Stimulated activated CD4-positive, alpha-beta T cell treated with anti-CD3 and anti-CD28 coated beads, Interleukin-12 subunit alpha, Interleukin-12 subunit beta, amount 100 ng/mL, for 24 hours (primary cell): Measurements from ENCODE around the gene PTGER3.

Experiments
- DNase-seq, 2 experiments: peaks; one replicate each; pipeline ENCODE4 v3.0.0-alpha.2; 2020; ENCODE audit warnings: low read depth in 2 of 2

Gene PTGER3

DNA sequence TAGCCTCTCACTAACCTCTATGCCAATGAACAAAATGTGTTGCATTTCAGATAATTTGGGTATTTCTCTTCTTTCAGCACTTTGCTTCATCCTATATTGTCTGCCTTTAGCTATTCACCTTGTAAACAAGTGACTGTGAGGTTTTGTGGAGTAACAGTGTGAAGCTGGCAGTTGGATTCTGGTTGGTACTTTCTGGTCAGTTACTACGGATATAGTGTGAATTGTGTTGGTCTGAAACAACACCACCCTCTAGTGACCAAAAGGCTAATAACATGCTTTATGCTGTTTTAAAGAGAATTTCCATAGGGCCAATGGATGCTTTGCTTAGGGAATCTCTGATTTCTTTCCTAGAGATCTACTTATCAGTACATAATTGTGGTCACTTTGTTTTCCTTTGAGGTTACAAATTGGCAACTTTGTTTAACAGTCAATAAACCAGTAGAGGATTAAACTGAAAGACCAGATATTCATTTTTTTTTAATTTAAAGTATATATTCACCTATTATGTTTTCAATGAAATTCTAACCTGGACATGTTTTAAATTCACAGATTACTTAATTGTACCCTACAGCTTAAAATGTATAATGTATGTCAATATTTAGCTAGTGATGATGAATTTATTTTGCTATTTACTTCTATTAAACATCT, 2.5 kb upstream of the PTGER3 start:
- no peak for DNase-seq

DNA sequence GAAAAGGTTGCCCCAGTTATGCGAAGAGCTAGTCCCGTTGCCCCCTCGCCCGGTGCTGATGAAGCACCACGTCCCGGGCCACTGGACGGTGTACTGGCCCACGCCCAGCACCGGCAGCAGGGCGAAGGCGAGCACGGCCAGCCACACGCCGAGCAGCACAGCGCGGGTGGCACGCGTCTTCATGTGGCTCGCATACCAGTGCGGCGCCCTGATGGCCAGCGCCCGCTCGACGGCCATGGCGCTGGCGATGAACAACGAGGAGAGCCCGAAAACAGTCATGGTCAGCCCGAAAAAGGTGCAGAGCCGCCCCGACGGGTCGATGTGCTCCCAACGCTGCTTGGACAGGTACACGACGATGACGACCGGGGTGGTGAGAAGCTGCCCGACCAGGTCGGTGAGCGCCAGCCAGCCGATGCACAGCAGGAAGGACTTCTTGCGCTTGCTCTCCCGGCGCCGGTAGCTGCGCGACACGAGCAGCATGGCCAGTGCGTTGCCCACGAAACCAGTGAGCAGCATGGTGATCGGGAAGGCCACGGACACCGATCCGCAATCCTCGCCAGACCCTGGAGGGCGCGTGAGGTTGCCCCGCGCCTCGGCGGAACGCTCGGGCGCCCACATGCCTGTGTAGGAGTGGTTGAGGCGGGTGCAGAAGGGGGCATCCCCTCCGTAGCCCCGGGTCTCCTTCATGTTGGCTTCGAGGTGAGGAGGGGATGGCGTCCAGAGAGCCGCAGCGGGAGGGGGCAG, 553 bp downstream of the PTGER3 start:
- no peak for DNase-seq

DNA sequence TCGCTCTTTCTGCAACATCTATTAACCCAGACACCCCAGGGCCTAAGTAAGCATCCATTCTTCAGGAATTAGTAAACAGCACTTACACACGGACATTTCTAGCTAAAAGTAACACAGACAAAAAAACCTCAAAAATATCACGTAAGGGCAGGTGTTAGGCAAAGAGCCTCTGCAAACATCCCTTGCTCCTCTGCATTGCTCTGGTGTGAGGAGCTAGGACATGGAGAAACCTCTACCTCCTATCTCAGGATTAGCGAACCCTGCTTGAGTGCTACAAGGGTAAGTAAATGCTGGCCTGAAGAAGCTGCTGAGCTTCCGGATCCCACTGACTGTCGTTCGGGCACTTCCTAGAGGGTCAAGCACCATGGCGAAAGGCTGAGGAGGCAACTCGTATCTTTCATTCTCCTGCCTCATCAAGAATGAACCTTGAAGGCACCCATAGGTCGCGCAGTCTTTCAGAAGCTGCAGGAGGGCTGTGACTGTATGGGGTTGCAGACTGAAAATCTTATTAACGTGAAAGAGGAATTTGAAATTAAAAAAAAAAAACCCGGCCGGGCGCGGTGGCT, 2.1 kb downstream of the PTGER3 start:
- DNase-seq, result no peak

DNA sequence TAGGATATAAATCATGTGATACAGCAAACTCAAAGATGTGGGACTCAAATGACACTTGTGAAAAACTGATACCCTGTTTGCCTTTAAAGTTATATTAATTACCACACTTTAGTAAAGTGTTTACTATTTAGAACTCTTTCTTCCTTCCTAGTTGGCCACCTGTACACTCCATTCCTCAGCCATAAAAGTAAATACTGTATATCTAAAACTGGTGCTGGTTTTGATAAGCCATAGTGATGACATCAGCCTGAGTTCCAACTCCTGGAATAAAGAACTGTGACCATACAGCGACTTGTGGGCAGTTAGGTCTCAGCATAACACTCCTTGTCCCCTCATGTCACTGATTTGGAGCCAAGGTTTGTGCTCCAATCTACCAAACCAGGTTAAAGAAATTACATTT, 2.8 kb downstream of the PTGER3 start:
- DNase-seq, result no peak

DNA sequence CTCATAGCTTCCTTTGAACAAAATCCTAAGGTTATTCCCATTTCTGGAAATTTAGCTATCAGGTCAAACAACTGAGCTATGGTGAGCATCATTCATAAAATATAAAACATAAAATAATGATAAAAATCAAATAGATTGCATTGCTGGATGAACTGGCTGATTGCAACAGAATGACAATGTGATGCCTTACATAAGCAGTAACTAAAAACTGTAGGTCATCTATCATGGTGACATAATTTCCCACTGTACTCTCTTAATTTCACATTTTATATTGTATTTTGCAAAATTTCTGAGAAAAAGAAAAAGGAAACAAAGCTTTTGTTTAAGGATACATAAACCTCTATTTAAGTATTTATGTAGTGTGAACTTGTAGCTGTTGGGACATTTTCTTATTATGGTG, 4.6 kb downstream of the PTGER3 start:
- DNase-seq, result no peak

DNA sequence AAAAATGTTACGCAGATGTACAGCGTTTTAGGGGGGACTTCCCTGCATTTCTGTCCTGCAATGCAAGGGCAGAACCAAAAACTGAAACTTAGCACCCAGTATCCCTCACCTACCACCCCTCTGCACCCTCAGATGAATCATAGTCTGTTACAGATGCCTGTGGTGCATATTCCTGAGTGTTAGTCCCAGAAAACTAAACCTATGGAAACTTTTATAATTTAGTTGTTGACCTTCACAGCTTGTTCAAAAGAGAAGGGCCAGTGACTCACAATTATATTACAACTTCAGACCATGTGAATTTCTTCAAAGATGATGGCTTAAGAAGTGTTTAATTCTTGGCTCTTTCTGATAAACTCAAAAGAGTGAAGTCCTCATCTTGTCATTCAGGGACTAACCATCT, 5.8 kb downstream of the PTGER3 start:
- DNase-seq, result no peak

DNA sequence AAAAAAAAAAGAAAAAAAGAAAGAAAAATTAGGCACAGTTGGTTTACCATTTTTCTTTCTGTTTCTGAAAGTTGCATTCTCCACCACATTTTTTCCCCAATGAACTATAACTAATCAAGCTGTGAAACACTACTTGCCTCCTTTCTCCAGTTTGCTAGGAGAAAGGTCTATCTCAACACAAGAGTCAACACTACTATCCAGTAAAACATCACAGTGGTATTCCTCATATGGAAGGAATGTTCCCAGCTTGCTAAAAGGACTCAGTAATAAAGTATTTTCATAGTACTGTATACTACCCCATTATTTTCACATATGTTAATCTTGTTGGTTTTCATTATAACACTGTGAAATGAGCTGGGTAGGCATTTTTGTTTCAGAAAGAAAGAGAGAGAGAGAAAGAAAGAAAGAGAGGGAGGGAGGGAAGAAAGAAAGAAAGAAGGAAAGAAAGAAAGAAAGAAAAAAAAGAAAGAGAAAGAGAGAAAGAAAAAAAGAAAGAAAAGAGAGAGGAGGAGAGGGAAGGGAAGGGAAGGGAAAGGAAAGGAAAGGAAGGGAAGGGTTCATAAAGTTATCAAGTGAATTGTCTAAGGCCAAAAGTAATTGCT, 7.9 kb downstream of the PTGER3 start:
- DNase-seq, result no peak

DNA sequence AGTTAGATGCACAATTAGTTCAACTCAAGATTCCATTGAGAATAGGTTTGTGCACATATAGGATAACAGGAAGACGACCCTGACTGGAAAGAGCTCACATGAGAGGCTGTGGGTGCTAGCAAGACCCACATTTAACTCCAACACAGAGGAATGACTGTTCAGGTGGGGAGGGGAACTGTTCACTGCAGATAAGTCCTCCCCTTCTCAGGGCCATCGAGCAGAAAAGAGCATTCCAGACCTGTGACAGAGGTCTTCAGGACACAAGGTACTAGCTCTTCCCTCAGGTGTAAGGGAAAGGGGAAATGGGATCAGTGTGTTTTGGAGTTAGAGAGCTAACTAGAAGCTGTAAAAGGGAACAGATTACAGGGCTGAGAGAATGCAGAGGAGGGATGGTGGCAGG, 8.7 kb downstream of the PTGER3 start:
- no peak for DNase-seq

DNA sequence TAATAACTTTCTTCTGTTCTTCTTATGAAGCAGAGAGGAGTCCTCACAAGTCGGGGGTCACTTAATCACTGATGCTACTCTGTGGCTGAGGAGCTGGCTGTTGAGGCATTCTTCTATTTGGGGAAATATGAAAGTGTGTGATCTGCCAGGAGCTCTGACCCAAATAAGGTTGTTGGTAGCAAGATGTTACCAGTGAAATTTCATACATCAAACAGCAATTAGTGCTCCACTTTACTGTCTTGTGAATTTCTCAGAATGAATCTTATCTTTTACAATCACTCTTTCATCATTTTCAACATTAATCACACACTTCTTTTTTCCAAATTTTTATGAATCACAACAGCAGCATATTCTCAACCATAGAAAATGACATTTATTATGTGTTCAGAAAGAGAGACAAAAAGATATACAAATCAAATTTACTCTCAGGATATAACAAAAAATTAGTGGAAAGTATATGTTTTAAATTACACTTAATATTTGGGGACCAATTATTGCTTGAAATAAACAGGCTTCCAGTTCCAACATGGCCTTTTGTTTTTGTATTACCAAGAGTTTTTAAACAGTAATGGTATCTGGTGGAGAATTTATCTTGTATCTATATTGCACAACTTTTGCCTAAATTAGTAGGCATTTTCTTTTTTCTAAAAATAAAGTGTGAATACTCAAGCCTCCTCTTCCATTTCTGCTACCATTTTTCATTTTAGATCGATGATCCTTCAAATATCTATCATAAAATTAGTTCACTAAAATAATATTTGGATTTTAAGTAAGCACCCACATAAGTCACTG, 9.6 kb downstream of the PTGER3 start:
- DNase-seq, result no peak

DNA sequence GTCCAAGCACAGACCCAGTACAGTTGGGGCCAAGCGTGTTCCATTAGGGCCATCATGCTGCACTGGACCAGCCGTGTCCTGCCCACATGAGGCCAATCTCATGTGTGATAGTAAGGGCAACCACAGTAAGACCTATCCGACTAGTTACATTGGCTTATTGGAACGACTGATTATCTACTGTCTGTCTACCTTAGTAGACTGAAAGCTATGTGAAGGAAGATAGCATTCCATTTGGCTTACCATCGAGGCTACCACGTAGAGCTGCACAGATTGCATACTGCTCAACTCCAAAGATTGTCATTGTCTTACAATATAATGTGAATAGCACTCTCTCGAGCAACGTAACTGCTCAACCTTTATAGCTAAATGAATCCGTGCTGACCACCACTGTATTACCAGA, 10.6 kb downstream of the PTGER3 start:
- no peak for DNase-seq

DNA sequence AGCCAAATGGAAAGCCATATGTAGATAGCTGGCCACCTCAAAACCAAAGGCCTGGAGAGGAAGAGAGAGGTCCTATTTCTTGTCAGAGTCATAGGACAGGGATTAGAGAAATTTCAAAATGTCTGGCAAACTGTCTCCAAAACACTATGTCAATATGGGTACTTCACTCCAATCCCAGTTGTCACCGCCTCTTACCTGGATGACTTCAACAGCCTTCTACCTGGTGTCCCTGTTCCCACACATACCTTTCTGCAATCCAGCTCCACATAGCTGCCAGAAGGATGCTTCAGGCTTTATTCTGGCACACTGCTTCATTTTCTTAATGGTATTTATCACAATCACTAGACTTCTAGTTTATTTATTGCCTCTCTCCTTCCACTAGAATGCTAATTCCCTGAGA, 14.5 kb downstream of the PTGER3 start:
- no peak for DNase-seq

DNA sequence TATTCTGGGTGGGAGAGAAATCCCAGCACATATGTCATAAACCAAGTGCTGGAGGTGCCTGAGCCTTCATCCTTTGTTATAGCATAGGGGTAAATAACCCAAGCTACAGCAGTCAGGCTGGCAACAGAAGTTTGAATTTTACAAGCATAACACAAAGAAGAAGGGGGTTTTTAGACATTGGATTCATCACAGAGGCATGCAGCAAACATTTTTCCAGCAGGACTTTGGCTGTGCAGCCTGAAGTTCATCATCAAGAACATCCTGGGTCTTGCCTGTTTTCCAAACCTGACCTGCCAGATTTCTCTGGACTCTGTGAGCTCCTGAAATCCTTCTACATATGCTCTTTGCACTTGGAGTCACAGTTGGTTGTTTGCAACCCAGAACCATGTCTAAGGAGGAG, 16.2 kb downstream of the PTGER3 start:
- no peak for DNase-seq

DNA sequence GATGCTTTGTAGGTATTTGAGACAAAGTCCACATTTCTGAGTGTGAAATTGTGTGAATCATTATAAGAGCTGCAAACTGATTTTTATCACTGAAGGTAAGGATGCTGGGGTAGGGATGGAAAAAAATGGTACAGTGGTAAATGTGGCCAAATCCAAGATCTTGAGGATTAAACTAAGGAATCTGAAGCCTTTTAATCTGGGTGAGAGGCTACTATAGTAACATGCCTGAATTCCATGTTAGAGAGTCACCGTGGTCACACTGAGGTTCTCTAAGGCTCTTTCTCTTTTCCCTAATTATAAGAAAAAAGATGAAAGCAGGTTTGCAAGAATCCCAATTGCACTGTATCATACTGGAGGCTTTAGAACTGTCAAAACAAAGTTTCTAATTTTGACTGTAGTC, 17.6 kb downstream of the PTGER3 start:
- DNase-seq, result no peak

DNA sequence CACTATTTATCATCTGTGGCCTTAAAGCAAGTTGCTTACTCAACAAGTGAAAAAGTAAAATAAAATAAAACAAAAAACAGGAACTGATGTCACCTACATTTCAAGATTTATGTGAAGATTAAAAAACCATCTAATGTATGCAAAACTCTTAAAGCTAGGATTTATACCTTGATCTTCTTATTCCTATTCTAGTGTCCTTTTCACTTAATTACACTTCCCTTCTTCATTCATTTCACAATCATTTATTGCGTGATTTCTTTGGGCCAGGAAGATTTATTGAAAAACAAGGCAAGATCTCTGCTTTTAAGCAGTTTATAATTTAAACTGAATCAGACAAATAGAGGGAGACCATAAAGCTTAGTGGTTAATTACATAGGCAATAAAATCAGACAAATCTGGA, 18.6 kb downstream of the PTGER3 start:
- DNase-seq, result no peak

DNA sequence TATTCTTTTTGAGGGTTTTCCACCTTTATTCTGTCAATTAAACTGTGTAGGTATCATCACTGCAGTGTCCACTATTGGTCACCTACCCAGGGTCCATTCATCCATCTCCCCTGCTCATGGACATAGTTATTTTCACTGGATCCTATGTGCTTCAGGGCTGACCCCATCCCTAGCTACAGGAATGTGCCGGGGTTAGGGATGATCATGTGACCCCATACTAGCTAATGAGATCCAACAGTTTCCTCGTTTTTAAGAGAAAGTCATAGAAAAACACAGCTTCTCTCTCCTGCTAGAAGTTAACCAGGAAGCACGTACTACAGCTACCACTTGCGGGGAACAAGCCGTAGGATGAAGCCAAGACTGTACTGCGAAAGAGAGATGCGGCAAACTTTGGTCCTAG, 19.6 kb downstream of the PTGER3 start:
- DNase-seq, result no peak

DNA sequence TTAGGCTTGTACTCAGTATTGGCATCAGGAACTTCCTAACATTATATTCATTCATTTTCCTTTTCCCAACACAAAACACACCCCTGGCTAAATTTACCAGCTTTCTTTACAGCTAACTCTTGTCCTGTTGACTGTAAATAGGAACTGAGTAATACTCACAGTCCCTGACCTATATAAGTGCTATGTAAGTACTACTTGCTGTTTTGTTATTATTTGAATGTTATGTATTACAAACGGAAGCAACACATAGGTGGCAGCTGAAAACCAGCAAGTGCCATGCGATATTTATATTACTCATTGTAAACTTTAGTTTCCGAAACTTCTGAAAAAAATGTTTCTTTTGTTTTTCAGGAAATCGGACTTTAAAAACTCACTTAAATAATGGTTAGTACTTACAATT, 21.5 kb downstream of the PTGER3 start:
- DNase-seq, result no peak

DNA sequence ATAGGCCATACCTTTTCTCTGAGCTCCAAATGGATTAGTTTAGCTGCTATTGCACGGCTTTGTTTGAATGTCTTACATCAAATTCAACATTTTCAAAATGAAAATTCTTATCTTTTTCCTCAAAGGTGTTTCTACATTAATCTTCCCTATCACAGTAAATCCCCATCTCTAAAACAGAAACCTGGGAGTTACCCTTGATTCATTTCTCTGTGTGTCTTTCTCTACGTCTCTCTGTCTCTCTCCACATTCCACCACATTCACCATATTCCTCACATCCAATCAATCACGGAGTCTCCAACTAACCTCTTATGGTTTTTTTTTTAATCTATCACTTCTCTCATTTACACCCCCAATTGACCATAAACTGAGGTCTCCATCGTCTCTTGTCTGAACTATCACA, 24.1 kb downstream of the PTGER3 start:
- DNase-seq, result no peak

DNA sequence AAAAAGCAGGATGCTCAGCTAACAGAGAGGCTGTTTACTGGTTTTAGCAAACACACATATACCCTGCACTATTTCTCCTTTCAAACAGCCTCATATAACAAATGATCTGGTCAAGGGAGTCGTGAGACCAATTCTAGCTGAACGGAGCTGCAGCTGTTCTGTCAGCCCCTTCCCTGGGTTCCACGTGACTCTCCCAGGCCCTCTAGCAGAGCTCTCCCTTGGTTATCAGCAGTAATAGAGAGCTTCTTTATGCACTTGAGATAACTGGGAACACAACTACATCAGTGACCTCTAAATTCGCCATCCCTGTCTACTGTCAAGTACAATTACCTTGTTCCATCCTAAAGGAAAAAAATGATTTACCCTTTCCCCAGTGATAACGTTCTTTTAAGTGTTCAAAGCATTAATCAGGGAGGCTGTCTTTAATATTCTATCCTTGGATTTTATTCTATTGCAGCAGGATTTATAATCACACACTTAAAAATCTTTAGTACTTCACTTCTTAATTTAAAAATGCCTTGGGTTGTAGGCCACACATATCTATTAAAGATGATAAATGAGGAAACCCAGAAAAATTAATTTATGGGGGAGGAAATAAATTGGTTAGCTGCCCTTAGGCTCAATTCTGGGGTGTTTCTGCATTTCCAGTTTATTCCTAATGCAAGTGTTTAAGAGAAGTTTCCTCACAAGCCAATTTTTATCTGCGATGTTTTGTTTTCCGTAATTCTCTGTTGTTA, 28.2 kb downstream of the PTGER3 start:
- no peak for DNase-seq

DNA sequence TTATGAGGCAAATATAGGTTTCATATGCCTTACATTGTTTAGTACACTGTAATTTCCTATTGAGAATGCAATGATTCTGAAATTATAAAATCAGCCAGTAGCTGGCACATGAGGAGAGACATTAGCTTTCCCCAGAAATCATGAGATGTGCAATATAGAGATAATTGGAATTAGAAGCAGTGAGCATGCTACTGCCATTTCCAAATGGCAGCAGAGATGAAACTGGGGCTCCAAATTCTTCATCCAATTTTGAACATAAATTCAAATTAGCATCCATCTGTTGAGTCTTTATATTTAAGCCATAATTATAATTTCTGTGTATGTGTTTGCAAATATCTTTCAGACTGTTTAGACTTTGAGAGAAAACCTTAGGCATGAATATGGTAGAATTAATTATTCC, 28.8 kb downstream of the PTGER3 start:
- no peak for DNase-seq

DNA sequence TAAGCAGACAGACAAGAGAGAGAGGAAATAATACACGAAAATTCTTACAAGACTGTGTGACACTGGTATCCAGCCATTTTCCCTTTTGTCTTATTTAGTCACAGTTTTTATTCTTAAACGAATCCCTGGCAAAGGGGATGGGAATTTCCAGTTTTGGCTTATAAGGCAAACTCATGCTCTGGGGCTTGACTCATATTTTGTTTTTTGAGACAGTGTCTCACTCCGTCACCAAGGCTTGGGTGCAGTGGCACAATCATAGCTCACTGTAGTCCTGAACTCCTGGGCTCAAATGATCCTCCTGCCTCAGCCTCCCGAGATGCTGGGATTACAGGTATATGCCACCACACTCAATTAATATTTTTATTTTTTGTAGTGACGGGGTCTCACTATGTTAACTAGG, 31.9 kb downstream of the PTGER3 start:
- DNase-seq, result no peak

DNA sequence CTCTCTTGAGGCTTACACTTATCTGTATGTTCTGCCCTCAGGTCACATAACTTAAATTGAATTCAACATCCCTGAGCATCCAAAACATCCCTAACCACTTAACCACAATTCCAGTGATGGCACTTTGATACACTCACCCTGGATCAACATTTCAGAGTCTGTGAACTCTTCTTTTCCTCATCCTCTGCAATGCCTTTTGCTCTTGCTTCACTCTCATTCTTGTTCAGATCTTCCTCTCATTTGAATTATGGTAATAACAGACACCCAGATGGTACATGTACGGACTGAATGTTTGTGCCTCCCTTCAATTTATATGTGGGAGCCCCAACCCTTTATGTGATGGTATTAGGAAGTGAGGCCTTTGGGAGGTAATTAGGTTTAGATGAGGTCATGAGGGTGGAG, 33.4 kb downstream of the PTGER3 start:
- DNase-seq, result no peak
